WERI-Rb-1 (cell line): ENCODE data around the gene LCP1.

Source experiments
- DNase-seq: peaks from one replicate; pipeline ENCODE4 v3.0.0-alpha.2; 2020
- H3K27ac ChIP-seq: fragments of 250-450 bp; sonication (Bioruptor Pico); 2 replicates; pipeline ENCODE4 v1.5.1; 2020; ENCODE audit warnings: mild to moderate bottlenecking, moderate library complexity
- H3K27me3 ChIP-seq: fragments of 250-450 bp; sonication (Bioruptor Pico); 2 replicates; pipeline ENCODE4 v1.5.1; 2021; ENCODE audit warnings: mild to moderate bottlenecking, low read depth, moderate library complexity; ENCODE audit not compliant: insufficient read depth, severe bottlenecking
- H3K36me3 ChIP-seq: fragments of 250-450 bp; sonication (Bioruptor Pico); 2 replicates; pipeline ENCODE4 v1.5.1; 2020; ENCODE audit warnings: mild to moderate bottlenecking, moderate library complexity
- H3K4me3 ChIP-seq: 2 replicates; pipeline ENCODE4 v1.5.1; 2011; ENCODE audit warnings: low read depth, mild to moderate bottlenecking, control low read depth, low read length
- H3K9me3 ChIP-seq: fragments of 250-450 bp; sonication (Bioruptor Pico); 2 replicates; pipeline ENCODE4 v1.5.1; 2021; ENCODE audit warnings: mild to moderate bottlenecking, moderate library complexity; ENCODE audit not compliant: severe bottlenecking
- CTCF ChIP-seq: IDR thresholded peaks from 2 replicates; pipeline ENCODE4 v1.5.1; 2011; ENCODE audit warnings: low read depth, mild to moderate bottlenecking, control low read depth, inconsistent platforms, low read length

LCP1 gene

DNA sequence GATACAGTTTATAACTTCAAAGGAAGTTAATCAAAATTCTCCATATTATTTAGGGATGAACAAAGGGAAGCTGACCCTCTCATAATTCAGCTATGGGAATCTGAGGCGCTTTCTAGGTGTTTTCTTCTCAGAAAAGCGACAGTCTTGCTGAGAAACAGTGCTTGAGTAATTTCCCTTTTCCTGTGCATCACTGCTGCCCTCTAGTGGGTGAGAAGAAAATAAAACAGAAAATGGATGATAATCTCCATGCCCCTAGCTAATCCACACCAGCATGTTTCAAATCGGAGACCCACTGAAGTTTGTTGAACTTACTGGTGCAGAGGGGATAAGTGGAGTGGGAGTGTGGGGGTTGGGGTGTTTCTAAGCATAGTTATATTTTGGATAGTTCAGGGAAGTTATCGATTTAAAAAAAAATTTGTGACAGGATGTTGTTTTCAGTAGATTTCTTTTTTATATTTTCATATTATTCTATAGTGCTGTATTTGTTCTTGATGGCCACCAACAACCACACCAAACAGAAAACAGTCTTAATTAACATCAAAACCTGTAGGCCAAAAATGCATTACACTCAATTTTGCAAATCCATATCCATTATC is 21.4 kb downstream of the LCP1 start:
- peak; percentile 63 for TF ChIP-seq CTCF
- no peaks in the 10 kb centered on the region for H3K36me3 ChIP-seq
- H3K27me3 ChIP-seq, result no peaks in the 10 kb centered on the region
- no peak overlapping the region for H3K27ac ChIP-seq
- DNase-seq, result no peak
- no peaks in the 10 kb centered on the region for H3K9me3 ChIP-seq
- no peak overlapping the region for H3K4me3 ChIP-seq

- H3K4me3 ChIP-seq, result no peak overlapping the region
- H3K36me3 ChIP-seq, result no peaks in the 10 kb centered on the region
- no peak for TF ChIP-seq CTCF
- DNase-seq, result no peak
- H3K9me3 ChIP-seq, result no peaks in the 10 kb centered on the region
- H3K27me3 ChIP-seq, result no peaks in the 10 kb centered on the region
- no peak overlapping the region for H3K27ac ChIP-seq
Measured at GRCh38 chr13:46160065-46160464, 21.9 kb downstream of the LCP1 start.

DNA sequence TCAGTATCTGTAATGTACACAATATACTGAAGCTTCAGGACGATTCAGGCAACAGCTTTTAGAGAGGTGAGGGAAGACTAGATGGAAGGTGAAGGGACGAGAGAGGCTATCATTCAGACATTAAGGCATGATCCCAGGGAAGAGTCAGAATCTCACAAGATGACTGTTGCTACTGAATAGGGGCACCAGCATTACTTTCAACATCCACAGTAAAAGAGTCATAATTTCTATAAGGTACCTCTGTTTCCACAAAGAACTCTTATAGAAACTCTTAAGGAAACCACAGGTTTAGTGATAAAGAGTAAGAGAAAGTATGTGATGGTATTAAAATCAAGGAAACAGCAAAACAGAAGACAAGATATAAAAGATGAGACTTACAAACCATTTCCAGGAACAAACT is 23.0 kb downstream of the LCP1 start:
- H3K27me3 ChIP-seq, result no peaks in the 10 kb centered on the region
- H3K9me3 ChIP-seq, result no peaks in the 10 kb centered on the region
- no peak for DNase-seq
- H3K27ac ChIP-seq, result no peak overlapping the region
- no peak for TF ChIP-seq CTCF
- no peaks in the 10 kb centered on the region for H3K36me3 ChIP-seq
- H3K4me3 ChIP-seq, result no peak overlapping the region

DNA sequence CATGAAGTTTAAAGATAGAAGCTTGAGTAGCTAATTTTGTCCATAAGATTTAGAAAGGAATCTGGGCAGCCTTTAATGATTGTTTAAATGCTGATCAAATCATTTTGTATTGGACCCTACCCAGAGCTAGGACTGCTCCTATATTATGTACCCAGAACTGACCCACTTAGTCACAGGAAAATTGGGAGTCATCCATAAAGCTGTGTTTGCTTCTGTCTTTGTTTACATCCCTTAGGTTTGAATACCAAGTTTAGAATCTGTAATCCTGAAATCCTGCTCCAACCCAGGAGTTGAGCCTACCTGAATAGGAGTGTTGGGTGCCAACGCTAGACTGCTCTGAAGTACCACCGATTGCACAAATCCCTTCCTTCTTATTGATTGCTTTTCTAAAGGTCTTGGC is 23.8 kb downstream of the LCP1 start:
- TF ChIP-seq CTCF, result no peak
- Histone ChIP-seq H3K36me3 (no peaks in the 10 kb centered on the region), H3K4me3 (no peak overlapping the region), H3K27ac (no peak overlapping the region), H3K27me3 (no peaks in the 10 kb centered on the region), H3K9me3 (no peaks in the 10 kb centered on the region)
- no peak for DNase-seq

DNA sequence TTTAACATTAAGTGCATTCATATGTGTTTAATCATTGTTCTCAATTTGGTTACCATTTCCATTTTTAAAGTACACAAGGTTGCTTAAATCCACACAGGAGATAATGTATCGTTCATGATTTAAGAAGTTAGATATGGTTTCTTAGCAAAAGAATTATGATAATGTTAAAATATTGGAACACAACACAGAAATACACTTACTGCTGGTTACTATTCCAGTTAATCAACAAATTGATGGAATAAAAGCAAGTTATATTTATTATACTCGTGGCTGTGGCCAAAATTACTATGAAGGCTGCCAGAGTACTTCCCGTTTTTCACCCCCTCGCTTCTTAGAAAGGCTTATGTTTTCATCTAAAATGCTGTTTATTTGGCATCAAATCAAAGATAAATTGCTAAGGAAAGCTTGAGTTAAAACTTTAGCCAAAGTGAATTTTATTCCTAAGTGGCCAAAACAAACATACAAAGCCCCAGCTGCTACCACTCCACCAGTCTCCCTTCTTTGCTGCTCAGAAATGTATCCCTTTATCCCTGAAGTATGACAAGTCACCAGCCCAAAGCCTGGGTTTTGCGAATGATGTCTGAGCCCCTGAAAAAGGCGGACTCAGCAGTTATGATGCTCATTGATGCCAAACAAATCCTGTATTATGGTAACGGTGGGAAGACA is 27.7 kb downstream of the LCP1 start:
- H3K36me3 ChIP-seq, result no peaks in the 10 kb centered on the region
- H3K27me3 ChIP-seq, result no peaks in the 10 kb centered on the region
- no peaks in the 10 kb centered on the region for H3K9me3 ChIP-seq

More for the DNA sequence above, 27.7 kb downstream of the LCP1 start:
- Histone ChIP-seq H3K4me3 (no peak overlapping the region), H3K27ac (no peak overlapping the region)
- DNase-seq, result no peak
- no peak for TF ChIP-seq CTCF
